DND-41 (cell line): ENCODE measurements around the gene OR10AD1.

Experiments used
- ATAC-seq: fragments of 200-7000 bp; cut with Tn5 transposase; 3 replicates; pipeline ENCODE4 v1.9.1; 2021; ENCODE audit warnings: low read depth; ENCODE audit not compliant: insufficient read depth
- DNase-seq: peaks from one replicate; pipeline ENCODE4 v3.0.0-alpha.2; 2020
- H2AFZ ChIP-seq: 2 replicates; pipeline ENCODE4 v1.6.0; 2012; ENCODE audit warnings: low read depth, low read length
- H3K27ac ChIP-seq: 2 replicates; pipeline ENCODE4 v1.5.1; 2012; ENCODE audit warnings: low read length, inconsistent platforms
- H3K27me3 ChIP-seq: fragments of 200-600 bp; sonication (generic); 2 replicates; pipeline ENCODE4 v1.6.0; 2012; ENCODE audit warnings: low read length, mild to moderate bottlenecking, inconsistent platforms; ENCODE audit not compliant: insufficient read depth, poor library complexity
- H3K36me3 ChIP-seq: 2 replicates; pipeline ENCODE4 v1.5.1; 2012; ENCODE audit warnings: low read length, inconsistent platforms; ENCODE audit not compliant: insufficient read depth
- H3K4me1 ChIP-seq: 2 replicates; pipeline ENCODE4 v1.5.1; 2012; ENCODE audit warnings: mild to moderate bottlenecking, low read length; ENCODE audit not compliant: insufficient read depth
- H3K4me2 ChIP-seq: 2 replicates; pipeline ENCODE4 v1.6.0; 2012; ENCODE audit warnings: mild to moderate bottlenecking, moderate library complexity, low read length, inconsistent platforms; ENCODE audit not compliant: insufficient read depth
- H3K4me3 ChIP-seq, 2 experiments: fragments of 200-600 bp in 1 of 2; shearing (Covaris generic) in 1 of 2; 2 replicates each; pipeline ENCODE4 v1.5.1; 2012 to 2016; ENCODE audit warnings: inconsistent platforms in 2 of 2, low read length in 2 of 2, mild to moderate bottlenecking in 2 of 2, low read depth in 1 of 2, moderate library complexity in 1 of 2
- H3K79me2 ChIP-seq: 2 replicates; pipeline ENCODE4 v1.6.0; 2012; ENCODE audit warnings: low read length, inconsistent platforms; ENCODE audit not compliant: insufficient read depth
- H3K9ac ChIP-seq: 2 replicates; pipeline ENCODE4 v1.6.0; 2012; ENCODE audit warnings: low read depth, mild to moderate bottlenecking, inconsistent platforms, low read length, moderate library complexity
- H3K9me3 ChIP-seq: 2 replicates; pipeline ENCODE4 v1.5.1; 2012; ENCODE audit warnings: low read length, moderate library complexity, mild to moderate bottlenecking, inconsistent platforms; ENCODE audit not compliant: insufficient read depth, severe bottlenecking
- H4K20me1 ChIP-seq: 2 replicates; pipeline ENCODE4 v1.6.0; 2012; ENCODE audit warnings: low read length; ENCODE audit not compliant: insufficient read depth
- EZH2 ChIP-seq: IDR thresholded peaks from 3 replicates; pipeline ENCODE4 v1.6.1; 2012; ENCODE audit warnings: borderline replicate concordance, low read depth, mild to moderate bottlenecking, moderate library complexity, low read length, inconsistent platforms; ENCODE audit not compliant: severe bottlenecking
- TF ChIP-seq, protein P1 (sequence below): IDR thresholded peaks from 2 replicates; pipeline ENCODE4 v1.5.1; 2012; ENCODE audit warnings: borderline replicate concordance, low read length, moderate library complexity, mild to moderate bottlenecking; ENCODE audit not compliant: poor library complexity, severe bottlenecking; ENCODE audit errors: extremely low read depth

The OR10AD1 gene

DNA sequence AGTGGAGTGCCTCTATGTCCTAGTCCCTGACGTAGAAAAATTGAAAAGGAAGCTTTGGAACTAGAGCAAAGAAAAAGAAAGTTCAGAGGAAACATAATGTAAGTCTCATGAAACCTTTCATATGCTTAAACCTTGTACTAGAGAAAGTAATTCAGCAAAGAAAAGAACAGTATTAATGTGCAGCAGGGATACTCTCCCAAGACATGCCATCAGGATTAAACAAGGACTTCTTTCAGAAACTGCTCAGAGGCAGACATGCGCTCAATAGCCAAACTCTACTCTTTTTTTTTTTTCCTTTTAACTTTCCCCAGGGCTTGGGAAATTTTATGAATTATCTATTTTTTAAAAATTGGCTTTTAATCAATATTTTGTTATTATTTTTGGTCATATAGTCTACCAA is 38.6 kb downstream of the OR10AD1 start:
- H3K27ac ChIP-seq: no peak overlapping the region
- H2AFZ ChIP-seq: no peak overlapping the region
- H3K9ac ChIP-seq: no peak overlapping the region
- H3K36me3 ChIP-seq: no peaks in the 10 kb centered on the region
- no peak overlapping the region for H3K4me2 ChIP-seq
- no peaks in the 10 kb centered on the region for H3K27me3 ChIP-seq
- TF ChIP-seq, protein P1, sequence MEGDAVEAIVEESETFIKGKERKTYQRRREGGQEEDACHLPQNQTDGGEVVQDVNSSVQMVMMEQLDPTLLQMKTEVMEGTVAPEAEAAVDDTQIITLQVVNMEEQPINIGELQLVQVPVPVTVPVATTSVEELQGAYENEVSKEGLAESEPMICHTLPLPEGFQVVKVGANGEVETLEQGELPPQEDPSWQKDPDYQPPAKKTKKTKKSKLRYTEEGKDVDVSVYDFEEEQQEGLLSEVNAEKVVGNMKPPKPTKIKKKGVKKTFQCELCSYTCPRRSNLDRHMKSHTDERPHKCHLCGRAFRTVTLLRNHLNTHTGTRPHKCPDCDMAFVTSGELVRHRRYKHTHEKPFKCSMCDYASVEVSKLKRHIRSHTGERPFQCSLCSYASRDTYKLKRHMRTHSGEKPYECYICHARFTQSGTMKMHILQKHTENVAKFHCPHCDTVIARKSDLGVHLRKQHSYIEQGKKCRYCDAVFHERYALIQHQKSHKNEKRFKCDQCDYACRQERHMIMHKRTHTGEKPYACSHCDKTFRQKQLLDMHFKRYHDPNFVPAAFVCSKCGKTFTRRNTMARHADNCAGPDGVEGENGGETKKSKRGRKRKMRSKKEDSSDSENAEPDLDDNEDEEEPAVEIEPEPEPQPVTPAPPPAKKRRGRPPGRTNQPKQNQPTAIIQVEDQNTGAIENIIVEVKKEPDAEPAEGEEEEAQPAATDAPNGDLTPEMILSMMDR: no peak
- TF ChIP-seq EZH2: no peak
- no peak overlapping the region for H3K4me3 ChIP-seq
- ATAC-seq (no peak), DNase-seq (no peak)
- H4K20me1 ChIP-seq: no peaks in the 10 kb centered on the region
- H3K79me2 ChIP-seq: no peaks in the 10 kb centered on the region
- no peaks in the 10 kb centered on the region for H3K4me1 ChIP-seq
- no peaks in the 10 kb centered on the region for H3K9me3 ChIP-seq

DNA sequence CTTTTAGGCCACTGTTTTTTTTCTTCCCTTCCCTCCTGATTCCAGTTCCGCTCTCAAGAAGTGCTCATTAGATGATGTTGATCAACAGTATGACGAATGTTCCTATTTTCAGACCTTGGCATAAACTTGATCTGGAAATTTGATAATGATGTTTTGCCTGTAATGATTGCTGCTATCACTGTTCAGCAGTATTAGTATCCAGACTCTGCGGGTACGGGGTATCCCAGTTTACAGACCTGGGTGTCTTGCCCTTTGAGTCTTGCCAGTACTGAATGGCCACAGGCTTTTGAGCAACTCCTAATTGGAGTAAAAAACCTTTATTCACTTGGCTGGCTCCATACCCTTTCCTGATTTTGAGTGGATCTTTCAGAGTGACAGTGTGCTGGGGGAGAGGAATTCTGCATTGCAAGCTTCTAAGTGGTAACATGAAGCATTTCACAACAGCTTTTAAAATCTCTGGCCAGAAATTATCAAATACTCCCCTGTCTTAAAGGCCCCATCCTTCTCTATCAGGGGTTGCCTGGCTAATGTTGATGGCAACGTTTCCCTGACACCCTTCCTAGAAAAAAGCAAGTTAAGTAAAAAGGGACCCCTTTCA is 39.8 kb downstream of the OR10AD1 start:
- no peak overlapping the region for H3K4me2 ChIP-seq
- no peaks in the 10 kb centered on the region for H3K36me3 ChIP-seq
- H3K4me3 ChIP-seq: no peak overlapping the region
- no peak for TF ChIP-seq EZH2
- TF ChIP-seq, protein P1: no peak
- H3K4me1 ChIP-seq: peaks cover under 1% of the 10 kb centered on the region; the same call in 1 of the 2 replicates
- no peaks in the 10 kb centered on the region for H3K27me3 ChIP-seq
- DNase-seq: no peak
- no peaks in the 10 kb centered on the region for H3K9me3 ChIP-seq
- H2AFZ ChIP-seq: no peak overlapping the region
- no peaks in the 10 kb centered on the region for H4K20me1 ChIP-seq
- no peaks in the 10 kb centered on the region for H3K79me2 ChIP-seq
- H3K27ac ChIP-seq: no peak overlapping the region
- H3K9ac ChIP-seq: no peak overlapping the region
- no peak for ATAC-seq

DNA sequence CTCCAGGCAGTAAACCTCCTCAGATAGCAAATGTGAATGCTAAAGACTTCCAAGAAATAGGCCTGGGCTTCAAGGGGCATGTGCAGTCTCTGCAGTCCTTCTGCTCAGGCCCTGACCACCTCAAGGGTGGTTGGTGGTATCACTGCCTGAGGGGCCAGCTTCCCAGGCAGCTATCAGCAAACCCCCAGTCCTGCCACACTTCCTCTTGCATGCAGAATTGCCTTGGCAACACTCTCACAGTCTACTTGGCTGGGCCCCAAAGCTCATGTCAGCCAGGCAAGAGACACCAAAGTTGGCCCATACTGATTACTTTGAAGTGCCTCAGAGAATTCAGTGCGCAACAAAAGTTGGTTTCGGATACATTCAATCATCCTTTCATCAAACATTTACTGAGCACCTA is 42.3 kb downstream of the OR10AD1 start:
- no peaks in the 10 kb centered on the region for H4K20me1 ChIP-seq
- no peak overlapping the region for H3K4me2 ChIP-seq
- ATAC-seq: no peak
- no peak for DNase-seq
- H3K79me2 ChIP-seq: peaks cover 15% of the 10 kb centered on the region
- H3K36me3 ChIP-seq: no peaks in the 10 kb centered on the region
- no peak overlapping the region for H3K9ac ChIP-seq
- H3K4me1 ChIP-seq: peaks cover 17% of the 10 kb centered on the region
- H3K27ac ChIP-seq: no peak overlapping the region
- TF ChIP-seq, protein P1: no peak
- no peak for TF ChIP-seq EZH2
- H2AFZ ChIP-seq: no peak overlapping the region
- H3K4me3 ChIP-seq: no peak overlapping the region
- H3K9me3 ChIP-seq: no peaks in the 10 kb centered on the region
- H3K27me3 ChIP-seq: no peaks in the 10 kb centered on the region
